Measurements from ENCODE around the gene FOXK2.

The FOXK2 gene

DNA sequence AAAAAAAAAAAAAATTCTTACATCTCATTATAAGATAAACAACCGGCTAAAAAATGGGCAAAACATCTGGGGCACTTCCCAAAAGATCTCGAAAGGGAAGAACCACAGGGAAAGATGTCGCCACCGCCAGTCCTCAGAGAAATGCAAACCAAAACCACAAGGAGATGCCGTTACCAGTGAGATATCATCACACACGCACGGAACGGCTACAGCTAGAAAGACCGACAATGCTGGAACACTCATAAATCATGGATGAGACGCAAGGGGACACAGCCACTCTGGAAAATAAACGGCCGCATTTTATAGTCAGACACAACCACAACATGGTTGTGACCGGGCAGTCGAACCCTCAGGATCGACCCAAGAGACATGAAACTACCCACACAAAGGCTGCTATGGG, 104.2 kb downstream of the FOXK2 start:
- TF ChIP-seq CTCF (conservative IDR thresholded peaks at IDR 0.05): no peak
- peak overlapping the region; percentile 17; the same call in 1 of the 2 replicates for H3K27ac ChIP-seq

- peak overlapping the region; percentile 15; the same call in 1 of the 2 replicates for H3K27ac ChIP-seq
Measured at GRCh38 chr17:82627405-82627804, 107.9 kb downstream of the FOXK2 start.

DNA sequence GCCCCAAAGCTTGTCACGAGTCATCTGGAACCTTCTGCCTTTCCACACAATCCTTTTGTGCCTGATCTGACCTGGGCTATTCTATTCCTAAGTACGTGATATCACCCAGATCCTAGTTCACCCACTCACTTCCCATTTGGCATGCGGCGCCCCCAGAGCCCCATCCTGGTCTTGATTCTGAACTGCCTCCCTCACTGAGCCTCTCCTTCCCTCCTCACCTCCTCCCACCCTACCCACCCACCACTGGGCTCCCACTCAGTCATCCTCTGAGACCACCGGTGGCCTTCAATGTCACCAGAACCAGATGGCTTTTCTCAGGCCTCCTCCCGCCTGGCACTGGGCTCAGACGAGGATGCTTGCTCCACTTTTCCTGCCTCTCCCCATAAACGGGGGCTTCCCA, 110.2 kb downstream of the FOXK2 start:
- peak overlapping the region; percentile 99; the same call in 1 of the 2 replicates for H3K27ac ChIP-seq
- TF ChIP-seq CTCF (conservative IDR thresholded peaks at IDR 0.05): no peak

More at GRCh38 chr17:82627405-82627804, 107.9 kb downstream of the FOXK2 start:
- TF ChIP-seq CTCF (conservative IDR thresholded peaks at IDR 0.05): no peak

- no peak for TF ChIP-seq CTCF (conservative IDR thresholded peaks at IDR 0.05)
- H3K27ac ChIP-seq: peak overlapping the region; percentile 99; the same call in 1 of the 2 replicates
Measured at GRCh38 chr17:82630212-82630611, 110.7 kb downstream of the FOXK2 start.

GRCh38 chr17:82631544-82631943, 112.0 kb downstream of the FOXK2 start:
- H3K27ac ChIP-seq: peak overlapping the region; percentile 99; the same call in 1 of the 2 replicates
- TF ChIP-seq CTCF (conservative IDR thresholded peaks at IDR 0.05): no peak

- peak overlapping the region; percentile 99; the same call in 1 of the 2 replicates for H3K27ac ChIP-seq
- no peak for TF ChIP-seq CTCF (conservative IDR thresholded peaks at IDR 0.05)
Measured at GRCh38 chr17:82632451-82632850, 112.9 kb downstream of the FOXK2 start.

DNA sequence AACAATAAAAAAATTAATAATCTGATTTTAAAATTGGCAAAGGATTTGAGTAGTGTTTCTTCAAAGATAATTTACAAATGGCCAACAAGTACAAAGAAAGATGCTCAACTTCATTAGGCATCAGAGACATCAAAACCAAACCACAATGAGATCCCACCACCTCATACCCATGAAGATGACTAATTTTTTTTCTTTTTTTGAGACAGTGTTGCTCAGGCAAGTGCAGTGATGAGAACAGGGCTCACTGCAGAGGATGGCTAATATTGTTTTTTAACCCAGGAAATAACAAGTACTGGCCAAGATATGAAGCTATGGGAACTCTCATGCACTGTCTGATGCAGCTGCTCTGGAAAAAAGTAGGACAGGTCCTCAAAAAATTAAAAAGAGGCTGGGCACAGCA, 113.8 kb downstream of the FOXK2 start:
- no peak for TF ChIP-seq CTCF (conservative IDR thresholded peaks at IDR 0.05)
- peak overlapping the region; percentile 99 for H3K27ac ChIP-seq
